GM23338 (cell line): Measurements from ENCODE around the gene MICAL2. TPM values are rescaled to one million over a fixed set of nuclear protein-coding genes. Genes with fewer than 3 reads are reported as not detected.

Experiments
- ATAC-seq: fragments of 200-7000 bp; cut with Tn5 transposase; 3 replicates; pipeline ENCODE4 v1.9.1; 2020
- DNase-seq: peaks from one replicate; pipeline ENCODE4 v3.0.0-alpha.2; 2015; ENCODE audit warnings: low spot score
- H2AFZ ChIP-seq: fragments of 200-600 bp; sonication (generic); 2 replicates; pipeline ENCODE4 v1.8.0; 2016; ENCODE audit warnings: antibody characterized with exemption, mild to moderate bottlenecking, moderate library complexity
- H3F3A ChIP-seq: fragments of 200-600 bp; sonication (generic); replicated peaks from 2 replicates; pipeline ENCODE4 v1.8.0; 2017; ENCODE audit warnings: antibody characterized with exemption, mixed run types, low read depth
- H3K27ac ChIP-seq: fragments of 200-600 bp; sonication (generic); 2 replicates; pipeline ENCODE4 v1.6.1; 2016; ENCODE audit warnings: low read depth
- H3K27me3 ChIP-seq: fragments of 200-600 bp; sonication (generic); 2 replicates; pipeline ENCODE4 v1.8.0; 2016; ENCODE audit warnings: mild to moderate bottlenecking, mixed run types, moderate library complexity; ENCODE audit not compliant: insufficient read depth
- H3K36me3 ChIP-seq: fragments of 200-600 bp; sonication (generic); 2 replicates; pipeline ENCODE4 v1.8.0; 2016; ENCODE audit warnings: mild to moderate bottlenecking; ENCODE audit not compliant: insufficient read depth
- H3K4me1 ChIP-seq: fragments of 200-600 bp; sonication (generic); 2 replicates; pipeline ENCODE4 v1.8.0; 2016; ENCODE audit warnings: mild to moderate bottlenecking, moderate library complexity; ENCODE audit not compliant: insufficient read depth
- H3K4me2 ChIP-seq: fragments of 200-600 bp; sonication (generic); 2 replicates; pipeline ENCODE4 v1.7.1; 2017; ENCODE audit warnings: mixed run types
- H3K4me3 ChIP-seq: fragments of 200-600 bp; sonication (generic); 2 replicates; pipeline ENCODE4 v1.6.1; 2016; ENCODE audit warnings: mixed run types
- H3K79me2 ChIP-seq: fragments of 200-600 bp; sonication (generic); replicated peaks from 2 replicates; pipeline ENCODE4 v1.8.0; 2017; ENCODE audit warnings: mild to moderate bottlenecking; ENCODE audit not compliant: insufficient read depth
- H3K9me2 ChIP-seq: fragments of 200-600 bp; sonication (generic); 2 replicates; pipeline ENCODE4 v1.8.0; 2017; ENCODE audit not compliant: insufficient read depth
- H4K20me1 ChIP-seq: fragments of 200-600 bp; sonication (generic); replicated peaks from 2 replicates; pipeline ENCODE4 v1.8.0; 2017; ENCODE audit warnings: mild to moderate bottlenecking; ENCODE audit not compliant: insufficient read depth
- H3K27ac Mint-ChIP-seq: 2 replicates; pipeline ENCODE4 v1.8.0; 2020; ENCODE audit warnings: inconsistent platforms, mild to moderate bottlenecking, moderate library complexity, mixed read lengths
- H3K27me3 Mint-ChIP-seq: 3 replicates; pipeline ENCODE4 v1.8.0; 2022; ENCODE audit warnings: low read depth, mild to moderate bottlenecking, moderate library complexity, mixed read lengths, inconsistent platforms; ENCODE audit not compliant: insufficient read depth, poor library complexity
- H3K36me3 Mint-ChIP-seq: 3 replicates; pipeline ENCODE4 v1.8.0; 2021; ENCODE audit warnings: low read depth, mild to moderate bottlenecking, inconsistent platforms, moderate library complexity, mixed read lengths
- H3K4me1 Mint-ChIP-seq: 3 replicates; pipeline ENCODE4 v1.8.0; 2020; ENCODE audit warnings: mild to moderate bottlenecking, inconsistent platforms, mixed read lengths
- H3K4me3 Mint-ChIP-seq: 3 replicates; pipeline ENCODE4 v1.8.0; 2021; ENCODE audit warnings: moderate library complexity, mild to moderate bottlenecking, inconsistent platforms, mixed read lengths
- H3K9me3 Mint-ChIP-seq: 3 replicates; pipeline ENCODE4 v1.8.0; 2020; ENCODE audit warnings: moderate library complexity, mild to moderate bottlenecking, inconsistent platforms, mixed read lengths
- CREB1 ChIP-seq: fragments of 250-450 bp; sonication (Bioruptor Pico); IDR thresholded peaks from 2 replicates; pipeline ENCODE4 v1.5.0; 2020; ENCODE audit warnings: low read depth, mild to moderate bottlenecking, moderate library complexity
- ETS1 ChIP-seq: IDR thresholded peaks from 2 replicates; pipeline ENCODE4 v1.6.1; 2016; ENCODE audit warnings: antibody characterized with exemption
- EZH2 ChIP-seq: fragments of 200-600 bp; sonication (generic); IDR thresholded peaks from one replicate; pipeline ENCODE4 v1.8.0; 2017; ENCODE audit warnings: antibody characterized with exemption, mild to moderate bottlenecking, low read depth; ENCODE audit not compliant: unreplicated experiment
- EZH2phosphoT487 ChIP-seq: fragments of 200-600 bp; sonication (generic); IDR thresholded peaks from one replicate; pipeline ENCODE4 v1.8.1; 2018; ENCODE audit warnings: antibody characterized with exemption; ENCODE audit not compliant: unreplicated experiment
- JUNB ChIP-seq: IDR thresholded peaks from one replicate; pipeline ENCODE4 v1.6.1; 2016; ENCODE audit warnings: antibody characterized with exemption; ENCODE audit not compliant: unreplicated experiment
- NANOG ChIP-seq: IDR thresholded peaks from 2 replicates; pipeline ENCODE4 v1.6.1; 2016; ENCODE audit warnings: antibody characterized with exemption, borderline replicate concordance
- POLR2AphosphoS5 ChIP-seq: IDR thresholded peaks from 2 replicates; pipeline ENCODE4 v1.6.1; 2016; ENCODE audit warnings: antibody characterized with exemption, low read depth
- STAT1 ChIP-seq: IDR thresholded peaks from one replicate; pipeline ENCODE4 v1.6.1; 2016; ENCODE audit warnings: antibody characterized with exemption; ENCODE audit not compliant: unreplicated experiment
- ZNF114 ChIP-seq: fragments of 250-450 bp; sonication (Bioruptor Pico); IDR thresholded peaks from 2 replicates; pipeline ENCODE4 v1.5.0; 2020; ENCODE audit warnings: mild to moderate bottlenecking, moderate library complexity
- ZNF331 ChIP-seq: fragments of 250-450 bp; sonication (Bioruptor Pico); IDR thresholded peaks from 2 replicates; pipeline ENCODE4 v1.5.0; 2020; ENCODE audit warnings: low read depth, mild to moderate bottlenecking, moderate library complexity
- ZNF462 ChIP-seq: fragments of 250-450 bp; sonication (Bioruptor Pico); IDR thresholded peaks from 2 replicates; pipeline ENCODE4 v1.5.0; 2020; ENCODE audit warnings: mild to moderate bottlenecking, moderate library complexity
- polyA plus RNA-seq: library from polyadenylated mRNA; unstranded; fragments of >200 nt; fragmentation: Nextera tagmentation; extraction: Ambion mirVana; gene quantifications from 2 replicates; pipeline ENCODE4 v1.2.1, GENCODE V29; 2016
- total RNA-seq: library from RNA; depleted of rRNA; stranded (reverse); fragments of >200 nt; shearing (Covaris generic); gene quantifications from 2 replicates; pipeline ENCODE4 v1.2.3, GENCODE V29; 2014
- TF ChIP-seq, protein P1 (sequence below), 2 experiments: fragments of 200-600 bp in 1 of 2; sonication (generic) in 1 of 2; conservative IDR thresholded peaks; 2 replicates each; pipeline versions ENCODE4 v1.5.1 to v1.6.1; 2016 to 2017; ENCODE audit warnings: antibody characterized with exemption in 2 of 2, low read depth in 2 of 2, mild to moderate bottlenecking in 2 of 2, moderate library complexity in 1 of 2
- TF ChIP-seq, protein P2 (sequence below): IDR thresholded peaks from one replicate; pipeline ENCODE4 v1.6.1; 2018; ENCODE audit warnings: antibody characterized with exemption; ENCODE audit not compliant: unreplicated experiment

MICAL2 gene
- total and polyA plus RNA-seq, 2 experiments from 2014 or later, result 0.66 to 1.4 TPM

- Histone ChIP-seq H3K27me3 (no peaks in the 10 kb centered on the region), H3K4me2 (no peak overlapping the region), H3K4me1 (no peaks in the 10 kb centered on the region), H3K27ac (no peak overlapping the region), H3K9me2 (no peaks in the 10 kb centered on the region), H3K79me2 (no peaks in the 10 kb centered on the region), H3K4me3 (no peak overlapping the region), H2AFZ (no peak overlapping the region), H3F3A (no peaks in the 10 kb centered on the region), H3K36me3 (no peaks in the 10 kb centered on the region), H4K20me1 (no peaks in the 10 kb centered on the region)
- Mint-ChIP-seq H3K4me3 (no peak overlapping the region), H3K36me3 (no peaks in the 10 kb centered on the region), H3K4me1 (peaks cover 6% of the 10 kb centered on the region), H3K9me3 (no peaks in the 10 kb centered on the region), H3K27me3 (peaks cover 4% of the 10 kb centered on the region), H3K27ac (no peak overlapping the region)
- DNase-seq, result no peak
- TF ChIP-seq, protein P1, sequence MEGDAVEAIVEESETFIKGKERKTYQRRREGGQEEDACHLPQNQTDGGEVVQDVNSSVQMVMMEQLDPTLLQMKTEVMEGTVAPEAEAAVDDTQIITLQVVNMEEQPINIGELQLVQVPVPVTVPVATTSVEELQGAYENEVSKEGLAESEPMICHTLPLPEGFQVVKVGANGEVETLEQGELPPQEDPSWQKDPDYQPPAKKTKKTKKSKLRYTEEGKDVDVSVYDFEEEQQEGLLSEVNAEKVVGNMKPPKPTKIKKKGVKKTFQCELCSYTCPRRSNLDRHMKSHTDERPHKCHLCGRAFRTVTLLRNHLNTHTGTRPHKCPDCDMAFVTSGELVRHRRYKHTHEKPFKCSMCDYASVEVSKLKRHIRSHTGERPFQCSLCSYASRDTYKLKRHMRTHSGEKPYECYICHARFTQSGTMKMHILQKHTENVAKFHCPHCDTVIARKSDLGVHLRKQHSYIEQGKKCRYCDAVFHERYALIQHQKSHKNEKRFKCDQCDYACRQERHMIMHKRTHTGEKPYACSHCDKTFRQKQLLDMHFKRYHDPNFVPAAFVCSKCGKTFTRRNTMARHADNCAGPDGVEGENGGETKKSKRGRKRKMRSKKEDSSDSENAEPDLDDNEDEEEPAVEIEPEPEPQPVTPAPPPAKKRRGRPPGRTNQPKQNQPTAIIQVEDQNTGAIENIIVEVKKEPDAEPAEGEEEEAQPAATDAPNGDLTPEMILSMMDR (conservative IDR thresholded peaks at IDR 0.05; ENCODE audit: low read depth in 2 of 2), result no peak
- TF ChIP-seq STAT1 (no peak), JUNB (no peak), ZNF331 (no peak), CREB1 (no peak), EZH2 (no peak), ZNF462 (CRISPR knock-in tag) (no peak), POLR2AphosphoS5 (no peak), ZNF114 (CRISPR knock-in tag) (no peak), ETS1 (no peak), EZH2phosphoT487 (no peak), NANOG (no peak)
- TF ChIP-seq, protein P2, sequence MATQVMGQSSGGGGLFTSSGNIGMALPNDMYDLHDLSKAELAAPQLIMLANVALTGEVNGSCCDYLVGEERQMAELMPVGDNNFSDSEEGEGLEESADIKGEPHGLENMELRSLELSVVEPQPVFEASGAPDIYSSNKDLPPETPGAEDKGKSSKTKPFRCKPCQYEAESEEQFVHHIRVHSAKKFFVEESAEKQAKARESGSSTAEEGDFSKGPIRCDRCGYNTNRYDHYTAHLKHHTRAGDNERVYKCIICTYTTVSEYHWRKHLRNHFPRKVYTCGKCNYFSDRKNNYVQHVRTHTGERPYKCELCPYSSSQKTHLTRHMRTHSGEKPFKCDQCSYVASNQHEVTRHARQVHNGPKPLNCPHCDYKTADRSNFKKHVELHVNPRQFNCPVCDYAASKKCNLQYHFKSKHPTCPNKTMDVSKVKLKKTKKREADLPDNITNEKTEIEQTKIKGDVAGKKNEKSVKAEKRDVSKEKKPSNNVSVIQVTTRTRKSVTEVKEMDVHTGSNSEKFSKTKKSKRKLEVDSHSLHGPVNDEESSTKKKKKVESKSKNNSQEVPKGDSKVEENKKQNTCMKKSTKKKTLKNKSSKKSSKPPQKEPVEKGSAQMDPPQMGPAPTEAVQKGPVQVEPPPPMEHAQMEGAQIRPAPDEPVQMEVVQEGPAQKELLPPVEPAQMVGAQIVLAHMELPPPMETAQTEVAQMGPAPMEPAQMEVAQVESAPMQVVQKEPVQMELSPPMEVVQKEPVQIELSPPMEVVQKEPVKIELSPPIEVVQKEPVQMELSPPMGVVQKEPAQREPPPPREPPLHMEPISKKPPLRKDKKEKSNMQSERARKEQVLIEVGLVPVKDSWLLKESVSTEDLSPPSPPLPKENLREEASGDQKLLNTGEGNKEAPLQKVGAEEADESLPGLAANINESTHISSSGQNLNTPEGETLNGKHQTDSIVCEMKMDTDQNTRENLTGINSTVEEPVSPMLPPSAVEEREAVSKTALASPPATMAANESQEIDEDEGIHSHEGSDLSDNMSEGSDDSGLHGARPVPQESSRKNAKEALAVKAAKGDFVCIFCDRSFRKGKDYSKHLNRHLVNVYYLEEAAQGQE, result no peak
- no peak for ATAC-seq
These were observed 51.4 kb downstream of the MICAL2 start for GRCh38 chr11:12161603-12162350.
